Body of pancreas (tissue), 4 donors: Measurements from ENCODE around the gene MEF2D. TPM values are rescaled to one million over a fixed set of nuclear protein-coding genes. Genes with fewer than 3 reads are reported as not detected.

Experiments
- ATAC-seq: fragments of 150-250 bp; one replicate; pipeline ENCODE4 v1.9.1; 2016
- DNase-seq, 4 donors: peaks; one replicate each; pipeline ENCODE4 v3.0.0-alpha.2; 2019
- H3K27ac ChIP-seq, 4 donors: fragments of 200-600 bp; sonication (generic); 1 replicate in 3 of 4; 2 replicates in 1 of 4; pipeline versions ENCODE4 v1.5.1 to v1.6.1; 2016 to 2019; ENCODE audit warnings: mild to moderate bottlenecking in 1 of 4, mixed read lengths in 1 of 4, moderate library complexity in 1 of 4
- H3K27me3 ChIP-seq, 2 donors: fragments of 200-600 bp; sonication (generic); one replicate each; pipeline ENCODE4 v1.6.0; 2016; ENCODE audit warnings: mild to moderate bottlenecking in 1 of 2
- H3K36me3 ChIP-seq, 2 donors: fragments of 200-600 bp; sonication (generic); replicated peaks in 1 of 2; 2 replicates each; pipeline ENCODE4 v1.5.1; 2016; ENCODE audit warnings: low read depth in 2 of 2; ENCODE audit not compliant: insufficient read depth in 1 of 2
- H3K4me1 ChIP-seq: fragments of 200-600 bp; sonication (generic); one replicate; pipeline ENCODE4 v1.6.0; 2016
- H3K4me3 ChIP-seq, 2 donors: fragments of 200-600 bp; sonication (generic); 1 replicate in 1 of 2; 2 replicates in 1 of 2; pipeline ENCODE4 v1.5.1; 2016 to 2019
- H3K9me3 ChIP-seq, 3 donors: fragments of 200-600 bp; sonication (generic); 1 replicate in 2 of 3; 2 replicates in 1 of 3; pipeline ENCODE4 v1.5.1; 2016
- CTCF ChIP-seq, 7 experiments: fragments of 450-650 bp in 4 of 7; fragments of 200-600 bp in 3 of 7; sonication (generic) in 3 of 7; IDR thresholded peaks; one replicate each; pipeline ENCODE4 v1.5.1; 2016 to 2019; ENCODE audit warnings: antibody characterized with exemption in 7 of 7
- POLR2A ChIP-seq, 3 donors: fragments of 450-650 bp; IDR thresholded peaks; one replicate each; pipeline ENCODE4 v1.6.1; 2016; ENCODE audit warnings: antibody characterized with exemption in 3 of 3, mild to moderate bottlenecking in 2 of 3
- WGBS, 2 donors: methylation state at CpG; one replicate each; pipeline ENCODE4 v1.1.5; 2017; 5-methylcytosine and 5-hydroxymethylcytosine counted together
- intact Hi-C: fragments of 100-400 bp; cut with DNase I; formaldehyde crosslinking; loops from one replicate; pipeline ENCODE4 v1.15.1; 2023
- microRNA counts, 2 donors: library from miRNA; unstranded; fragments of <30 nt; microRNA quantifications; one replicate each; lab custom pipeline; 2017
- microRNA-seq, 2 donors: library from miRNA; unstranded; fragments of <30 nt; microRNA quantifications; one replicate each; pipeline ENCODE4, GENCODE V29; 2016; ENCODE audit warnings: borderline number of aligned reads in 2 of 2, borderline replicate concordance in 2 of 2
- small RNA-seq: library from RNA; depleted of rRNA; stranded (forward); fragments of <200 nt; gene quantifications from one replicate; pipeline ENCODE3, GENCODE V24; 2016
- total RNA-seq, 2 donors: library from RNA; depleted of rRNA; stranded (reverse); fragments of >200 nt; gene quantifications; one replicate each; pipeline ENCODE4 v1.1.0, GENCODE V29; 2016

The MEF2D gene
- total RNA-seq, 2 donors from 2014 or later: 15.6 to 18.1 TPM

GRCh38 chr1:156416993-156417392, 83.6 kb downstream of the MEF2D start:
- Histone ChIP-seq H3K27ac (no peak overlapping the region), H3K27me3 (peaks cover 0 to 40% of the 10 kb centered on the region in 2 donors), H3K4me3 (no peak overlapping the region), H3K4me1 (peaks cover 21% of the 10 kb centered on the region), H3K36me3 (no peaks in the 10 kb centered on the region), H3K9me3 (no peaks in the 10 kb centered on the region)
- intact Hi-C loops: no loop called here
- no peak for DNase-seq
- no peak for ATAC-seq
- 33 to 43% methylated on average over 1 of the region's 1 CpG for WGBS, 2 donors
- TF ChIP-seq CTCF (IDR thresholded peaks at IDR 0.05) (no peak), POLR2A (IDR thresholded peaks at IDR 0.05) (no peak)

GRCh38 chr1:156414461-156415064, 86.0 kb downstream of the MEF2D start:
- WGBS, 2 donors: 16 to 19% methylated on average over 8 of the region's 8 CpGs

More at GRCh38 chr1:156414461-156415064, 86.0 kb downstream of the MEF2D start:
- TF ChIP-seq POLR2A (IDR thresholded peaks at IDR 0.05) (no peak), CTCF (IDR thresholded peaks at IDR 0.05) (no peak)
- ATAC-seq (no peak), DNase-seq (no peak)
- H3K4me1 ChIP-seq: no peaks in the 10 kb centered on the region
- intact Hi-C loops: no loop called here
- no peaks in the 10 kb centered on the region for H3K36me3 ChIP-seq
- peaks cover 0 to 22% of the 10 kb centered on the region in 2 donors for H3K27me3 ChIP-seq
- no peak overlapping the region for H3K27ac ChIP-seq
- H3K4me3 ChIP-seq: no peak overlapping the region
- H3K9me3 ChIP-seq: no peaks in the 10 kb centered on the region

MicroRNAs within 50 kb of the gene (microRNA counts, 767-probe panel; counts per million panel counts)
- microRNA hsa-miR-9-5p (lab: Ali Mortazavi, UCI): 0 to 736 counts per million in 2 donors

Small RNAs within 50 kb of the gene (microRNA-seq; reads per million reads assigned to microRNA genes)
- gene MIR9-1: 0 reads per million in 2 donors

Small RNAs within 50 kb of the gene (small RNA-seq; reads per million reads assigned to genes)
- gene MIR9-1 (not detected), gene RF00019 (not detected)

Other genes with a start within 250 kb of the MEF2D start
- gene SMG5, start 217.9 kb downstream of the MEF2D start, total RNA-seq: 10 to 100 TPM; 28.3 to 35.6 TPM
- gene TMEM79, start 216.4 kb downstream of the MEF2D start, total RNA-seq: 1 to 10 TPM in 1 of 2 donors, not detected in 1; 2.3 TPM
- 10 to 100 TPM; 16.5 to 24.4 TPM for gene GLMP, start 205.1 kb downstream of the MEF2D start, total RNA-seq
- gene VHLL, start 201.5 kb downstream of the MEF2D start, total RNA-seq: not detected
- 100 to 1,000 TPM; 104 to 106 TPM for gene CCT3, start 162.5 kb downstream of the MEF2D start, total RNA-seq
- gene TSACC, start 162.2 kb downstream of the MEF2D start, total RNA-seq: not detected
- gene RHBG, start 131.6 kb downstream of the MEF2D start, total RNA-seq: 1 to 10 TPM in 1 of 2 donors, not detected in 1; 3.3 TPM
- under 1 TPM in 1 of 2 donors, not detected in 1; 0.52 TPM for gene IQGAP3, start 71.8 kb upstream of the MEF2D start, total RNA-seq
- not detected for gene TTC24, start 78.9 kb upstream of the MEF2D start, total RNA-seq
- gene NAXE, start 91.0 kb upstream of the MEF2D start, total RNA-seq: 10 to 100 TPM; 46.1 to 62.8 TPM
- gene GPATCH4, start 100.7 kb upstream of the MEF2D start, total RNA-seq: 1 to 10 TPM; 8.9 to 9.6 TPM
- not detected for gene HAPLN2, start 118.6 kb upstream of the MEF2D start, total RNA-seq
- gene BCAN, start 141.3 kb upstream of the MEF2D start, total RNA-seq: under 1 TPM in 1 of 2 donors, not detected in 1; 0.26 TPM
- gene NES, start 176.6 kb upstream of the MEF2D start, total RNA-seq: 10 to 100 TPM in 1 of 2 donors, 1 to 10 TPM in 1; 4.2 to 12.2 TPM
- gene CRABP2, start 204.8 kb upstream of the MEF2D start, total RNA-seq: 1 to 10 TPM in 1 of 2 donors, under 1 TPM in 1; 0.99 to 3.6 TPM
- gene METTL25B, start 227.7 kb upstream of the MEF2D start, total RNA-seq: 10 to 100 TPM; 14.5 to 68.2 TPM
- gene ISG20L2, start 228.0 kb upstream of the MEF2D start, total RNA-seq: 10 to 100 TPM; 11.9 to 14.3 TPM
- gene MRPL24, start 240.3 kb upstream of the MEF2D start, total RNA-seq: 10 to 100 TPM; 25.2 to 62.0 TPM